Measurements from ENCODE around the gene ASCC3.
A peak's percentile ranks its signal among the peaks of the same experiment; 100 is the strongest.

The ASCC3 gene

DNA sequence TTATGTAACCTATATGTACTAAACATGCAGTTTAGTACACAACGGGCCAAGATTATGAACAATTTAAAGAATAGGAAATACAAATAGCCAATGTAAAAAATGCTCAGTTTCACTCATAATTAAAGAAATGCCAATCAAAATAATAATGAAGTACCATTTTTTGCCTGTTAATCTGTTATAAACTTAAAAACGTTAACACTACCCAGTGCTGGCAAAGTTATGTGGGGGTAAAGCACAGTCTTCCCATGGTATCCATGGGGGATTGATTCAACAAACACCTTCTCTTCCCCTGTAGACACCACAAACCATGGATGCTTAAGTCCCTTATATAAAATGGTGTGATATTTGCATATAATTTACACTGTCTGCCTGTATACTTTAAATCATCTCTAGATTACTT is 211.1 kb downstream of the ASCC3 start:
- in situ Hi-C loops (cut with MboI; ENCODE audit: low pct_unique_long_range_greater_than_20kb, low sequenced_read_pairs, unreplicated experiment), result loop anchor here (25.0 kb wide), 2 partner anchors 183 to 558 kb away; no protein-coding TSS in a partner anchor
- TF ChIP-seq, protein P1, sequence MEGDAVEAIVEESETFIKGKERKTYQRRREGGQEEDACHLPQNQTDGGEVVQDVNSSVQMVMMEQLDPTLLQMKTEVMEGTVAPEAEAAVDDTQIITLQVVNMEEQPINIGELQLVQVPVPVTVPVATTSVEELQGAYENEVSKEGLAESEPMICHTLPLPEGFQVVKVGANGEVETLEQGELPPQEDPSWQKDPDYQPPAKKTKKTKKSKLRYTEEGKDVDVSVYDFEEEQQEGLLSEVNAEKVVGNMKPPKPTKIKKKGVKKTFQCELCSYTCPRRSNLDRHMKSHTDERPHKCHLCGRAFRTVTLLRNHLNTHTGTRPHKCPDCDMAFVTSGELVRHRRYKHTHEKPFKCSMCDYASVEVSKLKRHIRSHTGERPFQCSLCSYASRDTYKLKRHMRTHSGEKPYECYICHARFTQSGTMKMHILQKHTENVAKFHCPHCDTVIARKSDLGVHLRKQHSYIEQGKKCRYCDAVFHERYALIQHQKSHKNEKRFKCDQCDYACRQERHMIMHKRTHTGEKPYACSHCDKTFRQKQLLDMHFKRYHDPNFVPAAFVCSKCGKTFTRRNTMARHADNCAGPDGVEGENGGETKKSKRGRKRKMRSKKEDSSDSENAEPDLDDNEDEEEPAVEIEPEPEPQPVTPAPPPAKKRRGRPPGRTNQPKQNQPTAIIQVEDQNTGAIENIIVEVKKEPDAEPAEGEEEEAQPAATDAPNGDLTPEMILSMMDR (IDR thresholded peaks at IDR 0.05; ENCODE audit: extremely low read depth, insufficient read depth, missing control alignments), result no peak
- DNase-seq (ENCODE audit: low spot score), result no peak

DNA sequence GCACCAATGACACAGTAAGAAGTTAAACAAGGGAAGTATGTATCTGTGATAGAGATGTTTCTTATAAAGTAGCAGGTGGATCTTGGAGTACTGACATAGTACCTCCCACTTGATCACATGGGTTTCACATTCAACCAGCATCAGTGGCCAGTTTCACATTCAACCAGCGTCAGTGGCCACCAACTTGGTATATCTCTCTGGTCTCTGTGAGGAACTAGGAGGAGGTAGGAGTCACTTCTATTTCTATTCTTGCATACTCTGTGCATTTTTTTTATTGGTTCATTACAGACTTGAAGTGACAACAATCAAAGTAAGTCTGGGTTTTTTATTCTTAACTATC is 216.1 kb downstream of the ASCC3 start:
- TF ChIP-seq, protein P1 (IDR thresholded peaks at IDR 0.05; ENCODE audit: extremely low read depth, insufficient read depth, missing control alignments), result no peak
- in situ Hi-C loops (cut with MboI; ENCODE audit: low pct_unique_long_range_greater_than_20kb, low sequenced_read_pairs, unreplicated experiment), result loop anchor here (25.0 kb wide), 2 partner anchors 178 to 553 kb away; no protein-coding TSS in a partner anchor
- DNase-seq (ENCODE audit: low spot score), result peak; percentile 15

DNA sequence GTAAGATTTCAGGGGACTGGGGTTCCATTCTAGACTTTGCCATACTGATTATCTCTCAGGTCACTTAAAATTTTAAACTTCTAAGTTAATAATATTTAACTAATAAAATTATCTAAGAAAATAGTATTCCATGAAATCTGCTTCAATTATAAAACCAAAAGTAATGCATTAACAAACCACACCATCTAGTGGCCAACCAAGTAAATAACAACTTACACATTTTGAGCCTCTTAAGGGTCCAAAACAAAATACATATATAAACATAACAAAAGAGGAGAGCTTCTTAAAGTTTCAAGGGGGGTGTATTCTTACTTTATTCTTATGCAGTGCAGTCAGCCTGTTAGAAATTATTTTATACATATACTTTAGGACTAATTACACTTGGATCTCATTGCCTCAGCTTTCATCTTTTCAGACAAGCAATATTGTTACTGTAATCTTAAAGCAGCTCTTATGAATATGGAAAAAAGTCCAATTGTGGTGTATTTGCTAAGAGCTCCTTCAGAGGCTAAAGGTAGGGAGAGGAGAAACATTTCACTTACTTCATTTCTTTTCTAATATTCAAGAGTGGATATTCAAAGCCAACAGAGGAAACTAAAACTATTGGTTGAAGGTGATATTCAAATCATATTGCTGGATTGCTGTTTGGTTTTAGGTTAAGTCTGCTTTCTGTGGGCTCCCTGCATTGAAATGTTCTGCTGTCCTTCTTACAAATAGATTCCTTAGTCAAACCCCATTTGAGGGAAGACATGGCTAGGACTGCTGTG is 216.7 kb downstream of the ASCC3 start:
- TF ChIP-seq, protein P1 (IDR thresholded peaks at IDR 0.05; ENCODE audit: extremely low read depth, insufficient read depth, missing control alignments), result peak; percentile 51
- in situ Hi-C loops (cut with MboI; ENCODE audit: low pct_unique_long_range_greater_than_20kb, low sequenced_read_pairs, unreplicated experiment), result loop anchor here (25.0 kb wide), 2 partner anchors 177 to 552 kb away; no protein-coding TSS in a partner anchor

DNA sequence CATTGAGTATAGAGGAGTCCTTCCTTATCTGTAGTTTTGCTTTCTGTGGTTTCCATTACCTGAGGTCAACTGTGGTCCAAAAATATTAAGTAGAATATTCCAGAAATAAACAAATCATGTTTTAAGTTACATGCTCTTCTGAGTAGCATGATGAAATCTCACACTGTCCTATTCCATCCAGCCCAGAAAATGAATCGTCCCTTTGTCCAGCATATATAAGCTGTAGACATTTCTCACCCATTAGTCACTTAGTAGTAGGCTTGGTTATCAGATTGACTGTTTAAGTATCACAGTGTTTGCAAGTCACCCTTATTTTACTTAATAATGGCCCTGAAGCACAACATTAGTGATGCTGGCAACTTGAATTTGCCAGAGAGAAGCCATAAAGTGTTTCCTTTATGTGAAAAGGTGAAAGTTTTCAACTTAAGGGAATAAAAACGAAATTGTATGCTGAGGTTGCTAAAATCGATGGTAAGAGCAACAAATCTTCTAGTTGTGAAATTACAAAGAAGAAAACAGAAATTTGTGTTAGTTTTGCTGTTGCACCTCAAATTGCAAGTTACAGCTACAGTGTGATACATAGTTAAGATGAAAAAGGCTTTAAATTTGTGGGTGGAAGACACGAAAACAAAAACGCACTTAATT is 217.8 kb downstream of the ASCC3 start:
- in situ Hi-C loops (cut with MboI; ENCODE audit: low pct_unique_long_range_greater_than_20kb, low sequenced_read_pairs, unreplicated experiment), result loop anchor here (25.0 kb wide), 2 partner anchors 176 to 551 kb away; no protein-coding TSS in a partner anchor
- TF ChIP-seq, protein P1 (IDR thresholded peaks at IDR 0.05; ENCODE audit: extremely low read depth, insufficient read depth, missing control alignments), result no peak
- no peak for DNase-seq (ENCODE audit: low spot score)

More for the DNA sequence above, 216.7 kb downstream of the ASCC3 start:
- no peak for DNase-seq (ENCODE audit: low spot score)

- TF ChIP-seq, protein P1 (IDR thresholded peaks at IDR 0.05; ENCODE audit: extremely low read depth, insufficient read depth, missing control alignments), result no peak
- no peak for DNase-seq (ENCODE audit: low spot score)
- in situ Hi-C loops (cut with MboI; ENCODE audit: low pct_unique_long_range_greater_than_20kb, low sequenced_read_pairs, unreplicated experiment), result loop anchor here (25.0 kb wide), 2 partner anchors 175 to 550 kb away; no protein-coding TSS in a partner anchor
Observed at GRCh38 chr6:100662264-100662663, 218.9 kb downstream of the ASCC3 start.

GRCh38 chr6:100658486-100658885 is 222.6 kb downstream of the ASCC3 start:
- no peak for DNase-seq (ENCODE audit: low spot score)
- TF ChIP-seq, protein P1 (IDR thresholded peaks at IDR 0.05; ENCODE audit: extremely low read depth, insufficient read depth, missing control alignments), result no peak
- in situ Hi-C loops (cut with MboI; ENCODE audit: low pct_unique_long_range_greater_than_20kb, low sequenced_read_pairs, unreplicated experiment), result loop anchor here (25.0 kb wide), 2 partner anchors 171 to 546 kb away; no protein-coding TSS in a partner anchor

Data from GM13977 (cell line).